ENCODE measurements around the gene CMTM4.

CMTM4 gene

DNA sequence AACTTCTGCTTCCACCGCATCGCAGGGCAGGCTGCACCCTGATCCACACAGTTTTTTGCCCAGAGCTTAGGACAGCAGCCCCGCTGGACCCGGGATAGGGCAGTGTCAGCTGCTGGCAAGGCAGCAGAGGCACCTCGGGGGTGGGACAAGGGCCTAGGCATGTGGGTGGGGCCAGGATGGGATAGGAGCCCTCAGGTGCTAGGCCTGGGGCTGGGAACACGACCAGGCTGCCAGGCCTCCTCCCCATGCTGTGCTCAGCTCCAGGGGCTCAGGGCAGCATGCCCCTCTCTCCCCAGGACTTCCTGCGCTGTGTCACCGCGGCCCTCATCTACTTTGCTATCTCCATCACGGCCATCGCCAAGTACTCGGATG is 87.4 kb downstream of the CMTM4 start:
- Histone ChIP-seq H3K27me3 (ENCODE audit: control insufficient read depth in 5 of 5, insufficient read depth in 4 of 5, low read length in 5 of 5) (no peaks in the 10 kb centered on the region), H3K4me1 (ENCODE audit: control insufficient read depth in 5 of 5, insufficient read depth in 5 of 5, low read length in 5 of 5) (peaks cover 7 to 36% (median 26%) of the 10 kb centered on the region in 5 donors), H3K4me3 (ENCODE audit: low read depth in 1 of 5, low read length in 5 of 5) (no peak overlapping the region), H3K36me3 (ENCODE audit: control insufficient read depth in 5 of 5, insufficient read depth in 5 of 5, low read length in 5 of 5) (peaks cover 0 to 58% (median 50%) of the 10 kb centered on the region in 5 donors), H3K9ac (ENCODE audit: low read length in 5 of 5) (no peak overlapping the region), H3K27ac (ENCODE audit: low read depth, low read length) (no peak overlapping the region), H3K9me3 (ENCODE audit: control insufficient read depth in 5 of 5, low read length in 5 of 5) (no peaks in the 10 kb centered on the region)

DNA sequence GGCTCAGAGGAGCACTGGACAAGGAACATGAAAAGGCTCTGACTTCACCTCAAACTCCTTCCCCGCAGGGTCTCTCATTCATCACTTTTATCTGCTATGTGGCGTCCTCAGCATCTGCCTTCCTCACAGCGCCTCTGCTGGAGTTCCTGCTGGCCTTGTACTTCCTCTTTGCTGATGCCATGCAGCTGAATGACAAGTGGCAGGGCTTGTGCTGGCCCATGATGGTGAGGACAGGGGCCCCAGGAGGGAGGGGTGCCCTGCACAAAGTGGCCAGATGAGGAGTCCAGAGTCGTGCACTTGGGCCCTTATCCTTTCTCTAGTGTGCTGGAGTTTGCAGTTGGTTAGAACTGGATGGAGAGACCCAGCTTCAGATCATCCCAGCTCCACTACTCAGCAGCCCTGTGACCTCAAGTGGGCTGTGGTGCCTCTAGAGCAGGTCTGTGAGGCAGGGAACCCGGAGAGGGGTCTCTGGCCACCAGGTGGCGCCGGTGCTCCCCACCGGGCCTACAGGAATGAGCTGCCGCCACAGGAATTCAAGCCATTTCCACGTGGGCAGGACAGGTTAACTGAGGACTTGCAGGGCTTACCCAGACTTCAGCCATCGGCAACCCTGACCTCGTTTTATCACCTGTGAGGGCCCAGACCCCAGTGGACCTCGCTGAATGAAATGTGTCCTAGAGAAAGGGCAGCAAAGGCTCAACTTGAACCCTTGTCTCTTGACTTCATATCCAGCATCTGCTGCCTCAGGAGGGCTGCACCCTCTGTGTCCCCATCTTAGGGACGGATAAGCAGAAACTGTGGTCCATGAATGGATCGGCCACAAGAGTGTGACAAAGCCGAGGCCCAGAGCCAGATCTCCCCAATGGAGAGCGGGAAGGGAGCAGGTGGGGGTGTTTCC is 88.1 kb downstream of the CMTM4 start:
- Histone ChIP-seq H3K9me3 (ENCODE audit: control insufficient read depth in 5 of 5, low read length in 5 of 5) (no peaks in the 10 kb centered on the region), H3K27me3 (ENCODE audit: control insufficient read depth in 5 of 5, insufficient read depth in 4 of 5, low read length in 5 of 5) (no peaks in the 10 kb centered on the region), H3K4me1 (ENCODE audit: control insufficient read depth in 5 of 5, insufficient read depth in 5 of 5, low read length in 5 of 5) (peaks cover 12 to 40% (median 31%) of the 10 kb centered on the region in 5 donors), H3K27ac (ENCODE audit: low read depth, low read length) (no peak overlapping the region), H3K36me3 (ENCODE audit: control insufficient read depth in 5 of 5, insufficient read depth in 5 of 5, low read length in 5 of 5) (peaks cover 0 to 53% (median 47%) of the 10 kb centered on the region in 5 donors), H3K9ac (ENCODE audit: low read length in 5 of 5) (peak overlapping the region in 2 of 5 donors; percentile 8 to 11), H3K4me3 (ENCODE audit: low read depth in 1 of 5, low read length in 5 of 5) (no peak overlapping the region)

DNA sequence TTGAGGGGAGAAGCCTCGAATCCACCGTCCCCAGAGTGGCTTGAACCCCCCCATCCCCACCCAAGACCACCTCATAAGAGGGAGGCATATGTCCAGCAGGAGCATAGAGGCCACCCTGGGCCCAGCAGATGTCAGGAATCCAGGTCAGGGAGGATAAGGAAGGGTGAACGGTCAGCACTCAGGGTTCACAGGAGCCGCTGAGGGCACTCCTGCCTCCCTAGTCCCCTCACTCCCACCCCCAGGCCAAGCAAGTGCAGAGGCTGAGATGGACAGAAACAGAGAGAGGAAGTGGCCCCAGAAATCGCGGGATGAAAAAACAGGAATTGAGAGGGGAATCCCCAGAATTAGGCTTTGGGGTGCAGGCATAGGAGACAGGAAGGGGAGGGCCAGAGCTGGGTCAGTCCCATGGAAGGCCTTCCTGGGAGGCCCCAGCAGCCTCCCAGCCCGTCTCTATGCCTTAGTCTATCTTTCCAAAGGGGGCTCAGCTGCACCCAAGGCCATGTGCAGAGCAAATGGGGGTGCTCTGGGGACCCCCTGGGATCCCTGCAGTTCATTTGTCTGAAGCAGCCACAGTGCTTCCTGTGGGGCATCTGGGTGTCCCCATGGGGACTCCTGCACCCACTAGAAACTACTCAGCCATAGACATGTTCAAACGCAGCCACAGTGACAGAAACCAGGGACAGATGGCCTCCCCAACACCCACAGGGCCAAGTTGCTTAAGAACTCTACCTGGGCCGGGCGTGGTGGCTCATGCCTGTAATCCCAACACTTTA is 90.4 kb downstream of the CMTM4 start:
- Histone ChIP-seq H3K9me3 (ENCODE audit: control insufficient read depth in 5 of 5, low read length in 5 of 5) (no peaks in the 10 kb centered on the region), H3K4me3 (ENCODE audit: low read depth in 1 of 5, low read length in 5 of 5) (peak overlapping the region; percentile 55 to 81 (median 73)), H3K27me3 (ENCODE audit: control insufficient read depth in 5 of 5, insufficient read depth in 4 of 5, low read length in 5 of 5) (no peaks in the 10 kb centered on the region), H3K36me3 (ENCODE audit: control insufficient read depth in 5 of 5, insufficient read depth in 5 of 5, low read length in 5 of 5) (peaks cover 0 to 30% (median 26%) of the 10 kb centered on the region in 5 donors), H3K9ac (ENCODE audit: low read length in 5 of 5) (peak overlapping the region; percentile 26 to 84 (median 77)), H3K27ac (ENCODE audit: low read depth, low read length) (peak overlapping the region; percentile 80), H3K4me1 (ENCODE audit: control insufficient read depth in 5 of 5, insufficient read depth in 5 of 5, low read length in 5 of 5) (peaks cover 12 to 41% (median 32%) of the 10 kb centered on the region in 5 donors)

DNA sequence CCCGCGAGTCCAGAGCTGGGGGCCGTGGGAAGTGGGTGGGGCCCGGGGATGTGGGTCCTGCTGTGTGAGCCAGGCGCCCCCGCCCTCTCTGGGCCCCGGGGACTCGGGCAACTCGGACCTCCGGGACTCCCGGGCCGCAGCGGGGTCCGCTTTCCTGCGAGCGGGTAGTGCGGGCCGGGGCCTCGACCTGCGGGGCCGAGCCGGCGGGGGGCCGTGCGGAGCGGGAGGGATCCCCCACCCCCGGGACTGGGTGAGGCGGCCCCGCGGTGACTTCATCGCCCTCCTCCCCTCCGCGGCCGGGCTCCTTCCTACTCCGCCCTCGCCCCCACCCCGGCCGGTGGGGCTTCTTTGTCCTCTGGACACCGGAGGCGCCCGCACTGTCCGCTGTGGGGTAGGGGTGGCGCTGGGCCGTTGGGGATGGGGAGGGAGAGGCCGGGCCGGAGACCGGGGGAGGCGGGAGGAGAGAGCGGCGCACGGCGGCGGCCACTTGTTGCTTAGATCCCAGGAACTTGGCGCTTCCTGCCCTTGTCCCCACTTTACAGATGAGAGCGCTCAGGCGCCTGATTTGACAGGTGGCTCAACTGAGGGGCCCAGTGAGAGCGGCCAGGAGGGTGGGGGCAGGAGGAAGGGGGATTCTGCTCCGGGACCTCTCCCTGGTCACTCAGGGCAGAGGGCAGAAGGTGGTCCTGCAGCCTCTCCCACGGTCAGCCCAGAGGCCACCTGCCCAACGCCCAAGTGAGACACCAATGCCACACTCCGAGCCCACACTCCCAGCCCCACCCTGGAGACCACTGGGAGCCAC is 91.2 kb downstream of the CMTM4 start:
- Histone ChIP-seq H3K9me3 (ENCODE audit: control insufficient read depth in 5 of 5, low read length in 5 of 5) (no peaks in the 10 kb centered on the region), H3K9ac (ENCODE audit: low read length in 5 of 5) (peak overlapping the region; percentile 26 to 84 (median 77)), H3K4me1 (ENCODE audit: control insufficient read depth in 5 of 5, insufficient read depth in 5 of 5, low read length in 5 of 5) (peaks cover 12 to 41% (median 32%) of the 10 kb centered on the region in 5 donors), H3K36me3 (ENCODE audit: control insufficient read depth in 5 of 5, insufficient read depth in 5 of 5, low read length in 5 of 5) (peaks cover 0 to 22% (median 18%) of the 10 kb centered on the region in 5 donors), H3K4me3 (ENCODE audit: low read depth in 1 of 5, low read length in 5 of 5) (peak overlapping the region; percentile 44 to 81 (median 73)), H3K27me3 (ENCODE audit: control insufficient read depth in 5 of 5, insufficient read depth in 4 of 5, low read length in 5 of 5) (no peaks in the 10 kb centered on the region), H3K27ac (ENCODE audit: low read depth, low read length) (peak overlapping the region; percentile 80)

DNA sequence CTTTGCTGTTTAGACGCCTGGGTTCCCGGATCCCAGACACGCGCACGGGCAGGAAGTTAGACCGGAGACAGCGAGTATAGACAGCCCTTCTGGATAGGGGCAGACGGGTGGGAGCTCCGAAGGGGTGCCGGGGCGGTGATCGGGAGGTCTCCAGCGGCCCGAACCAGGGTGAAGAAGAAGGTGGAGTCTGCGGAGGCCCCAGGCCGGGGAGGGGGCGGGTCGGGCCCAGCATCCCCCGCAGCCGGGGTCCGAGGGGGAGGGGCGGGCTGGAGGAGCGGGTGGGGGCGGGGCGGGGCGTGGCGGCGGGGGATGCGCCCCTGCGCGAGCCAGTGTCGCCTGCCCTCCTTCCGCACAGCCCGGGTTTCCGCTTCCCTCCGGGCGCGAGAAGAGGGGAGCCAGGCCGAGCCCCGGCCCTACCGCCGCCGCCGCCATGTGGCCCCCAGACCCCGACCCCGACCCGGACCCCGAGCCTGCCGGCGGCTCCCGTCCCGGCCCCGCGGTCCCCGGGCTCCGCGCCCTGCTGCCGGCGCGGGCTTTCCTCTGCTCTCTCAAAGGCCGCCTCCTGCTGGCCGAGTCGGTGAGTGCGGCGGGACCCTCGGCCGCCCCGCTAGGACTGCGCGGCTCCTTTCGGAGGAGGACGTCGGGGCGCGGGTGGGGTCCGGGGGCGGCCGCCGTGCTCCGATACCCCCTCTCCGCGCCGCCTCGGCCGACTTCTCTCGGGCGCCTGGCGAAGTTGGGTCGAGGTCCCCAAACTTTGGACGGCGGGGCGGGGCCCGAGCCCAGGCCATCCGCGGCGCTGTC is 92.0 kb downstream of the CMTM4 start, which contains the start of gene CMTM3:
TSS of gene CMTM3 (plus strand) at position 329 of the 801 bp plus-strand sequence. CDS start at position 431, 102 bp downstream.
- Histone ChIP-seq H3K9me3 (ENCODE audit: control insufficient read depth in 5 of 5, low read length in 5 of 5) (no peaks in the 10 kb centered on the region), H3K27ac (ENCODE audit: low read depth, low read length) (peak within 1 kb of the TSS; percentile 80), H3K4me3 (ENCODE audit: low read depth in 1 of 5, low read length in 5 of 5) (peak within 1 kb of the TSS; percentile 72 to 81 (median 73)), H3K27me3 (ENCODE audit: control insufficient read depth in 5 of 5, insufficient read depth in 4 of 5, low read length in 5 of 5) (no peaks in the 10 kb centered on the region), H3K4me1 (ENCODE audit: control insufficient read depth in 5 of 5, insufficient read depth in 5 of 5, low read length in 5 of 5) (peaks cover 12 to 41% (median 32%) of the 10 kb centered on the region in 5 donors), H3K36me3 (ENCODE audit: control insufficient read depth in 5 of 5, insufficient read depth in 5 of 5, low read length in 5 of 5) (peaks cover 0 to 14% (median 10%) of the 10 kb centered on the region in 5 donors), H3K9ac (ENCODE audit: low read length in 5 of 5) (peak within 1 kb of the TSS; percentile 26 to 84 (median 77))

DNA sequence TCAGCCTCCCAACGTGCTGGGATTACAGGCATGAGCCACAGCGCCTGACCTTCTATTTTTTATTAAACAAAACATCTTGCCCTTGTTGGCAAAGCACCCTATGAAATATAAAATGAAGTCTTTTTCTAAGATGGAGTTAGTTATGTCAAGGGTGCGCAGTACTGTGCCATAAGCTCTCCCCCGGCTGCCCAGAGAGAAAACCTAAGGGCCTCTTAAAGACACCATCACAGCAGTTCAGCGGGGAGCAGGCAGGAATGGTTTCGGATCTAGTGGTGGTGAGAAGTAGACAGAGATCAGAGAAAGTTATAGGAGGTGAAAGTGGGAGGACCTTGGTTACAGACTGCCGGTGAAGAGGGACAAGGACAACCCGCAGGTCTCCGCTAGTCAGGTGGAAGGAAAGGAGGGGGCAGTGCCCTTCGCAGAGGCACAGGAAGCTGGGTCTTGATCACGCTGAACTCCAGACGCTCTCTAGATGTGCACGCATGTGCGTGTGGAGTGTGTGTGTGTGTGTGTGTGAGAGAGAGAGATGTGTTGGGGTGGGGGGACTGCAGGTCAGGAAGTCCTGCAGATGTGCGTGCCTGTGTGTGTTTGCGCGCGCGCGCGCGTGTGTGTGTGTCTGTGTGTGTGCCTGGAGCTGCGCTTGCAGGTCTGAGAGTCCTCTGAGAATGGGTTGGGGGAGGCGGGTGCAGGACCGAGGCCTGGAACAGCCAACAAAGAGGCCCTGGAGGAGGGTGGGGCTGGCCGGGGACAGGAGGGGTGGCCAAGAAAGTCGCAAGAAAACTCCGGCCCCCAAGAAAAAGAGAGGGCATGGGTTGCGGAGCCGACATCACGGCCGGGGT is 92.8 kb downstream of the CMTM4 start:
- H3K9ac ChIP-seq (ENCODE audit: low read length in 5 of 5) = peak overlapping the region in 4 of 5 donors; percentile 5 to 71 (median 54)
- H3K36me3 ChIP-seq (ENCODE audit: control insufficient read depth in 5 of 5, insufficient read depth in 5 of 5, low read length in 5 of 5) = peaks cover 0 to 6% (median 2%) of the 10 kb centered on the region in 5 donors
- peaks cover 12 to 38% (median 28%) of the 10 kb centered on the region in 5 donors for H3K4me1 ChIP-seq (ENCODE audit: control insufficient read depth in 5 of 5, insufficient read depth in 5 of 5, low read length in 5 of 5)
- H3K4me3 ChIP-seq (ENCODE audit: low read depth in 1 of 5, low read length in 5 of 5) = peak overlapping the region; percentile 72 to 81 (median 73)
- no peaks in the 10 kb centered on the region for H3K27me3 ChIP-seq (ENCODE audit: control insufficient read depth in 5 of 5, insufficient read depth in 4 of 5, low read length in 5 of 5)
- H3K9me3 ChIP-seq (ENCODE audit: control insufficient read depth in 5 of 5, low read length in 5 of 5) = no peaks in the 10 kb centered on the region
- H3K27ac ChIP-seq (ENCODE audit: low read depth, low read length) = peak overlapping the region; percentile 58

DNA sequence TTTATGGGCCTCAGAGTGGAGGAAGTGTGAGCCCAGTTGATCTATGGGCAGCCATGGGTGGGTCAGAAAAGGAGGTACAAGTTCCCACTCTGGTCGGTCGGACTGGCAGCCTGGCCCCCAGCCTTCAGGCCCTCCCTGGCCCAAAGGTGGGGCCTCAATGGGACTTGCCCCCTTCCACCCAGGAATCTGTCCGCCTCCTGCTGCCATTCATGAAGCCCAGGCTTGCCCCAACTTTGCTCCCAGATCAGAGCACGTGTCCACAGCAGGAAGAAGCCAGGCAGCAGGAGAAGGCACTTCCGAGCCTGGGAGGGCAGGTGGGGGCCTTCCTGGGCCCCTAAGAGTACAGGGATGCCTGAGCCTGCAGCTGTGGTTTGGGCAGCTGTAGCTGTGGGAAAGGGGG is 95.1 kb downstream of the CMTM4 start:
- Histone ChIP-seq H3K9me3 (ENCODE audit: control insufficient read depth in 5 of 5, low read length in 5 of 5) (no peaks in the 10 kb centered on the region), H3K9ac (ENCODE audit: low read length in 5 of 5) (no peak overlapping the region), H3K27ac (ENCODE audit: low read depth, low read length) (no peak overlapping the region), H3K27me3 (ENCODE audit: control insufficient read depth in 5 of 5, insufficient read depth in 4 of 5, low read length in 5 of 5) (no peaks in the 10 kb centered on the region), H3K36me3 (ENCODE audit: control insufficient read depth in 5 of 5, insufficient read depth in 5 of 5, low read length in 5 of 5) (no peaks in the 10 kb centered on the region), H3K4me1 (ENCODE audit: control insufficient read depth in 5 of 5, insufficient read depth in 5 of 5, low read length in 5 of 5) (peaks cover 7 to 21% (median 18%) of the 10 kb centered on the region in 5 donors), H3K4me3 (ENCODE audit: low read depth in 1 of 5, low read length in 5 of 5) (no peak overlapping the region)

DNA sequence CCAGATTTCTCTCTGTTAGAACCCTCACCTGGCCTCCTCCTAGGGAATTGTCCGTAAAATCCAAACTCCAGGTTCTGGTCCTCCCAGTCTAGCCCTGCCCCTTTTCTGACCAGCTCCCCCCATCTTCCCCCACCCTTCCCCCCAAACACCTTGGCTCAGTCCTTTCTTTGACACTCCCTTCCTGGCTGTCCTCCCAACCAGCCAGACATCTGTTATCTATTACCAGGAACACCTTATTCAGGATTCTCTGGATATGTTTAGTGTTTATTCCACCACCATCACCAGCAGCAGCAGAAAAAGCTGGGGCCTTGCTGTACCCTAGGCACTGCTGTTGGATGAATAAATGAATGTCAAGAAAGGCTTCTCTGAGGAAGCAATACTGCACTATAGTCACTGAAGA is 96.1 kb downstream of the CMTM4 start:
- Histone ChIP-seq H3K4me3 (ENCODE audit: low read depth in 1 of 5, low read length in 5 of 5) (no peak overlapping the region), H3K27me3 (ENCODE audit: control insufficient read depth in 5 of 5, insufficient read depth in 4 of 5, low read length in 5 of 5) (no peaks in the 10 kb centered on the region), H3K9me3 (ENCODE audit: control insufficient read depth in 5 of 5, low read length in 5 of 5) (no peaks in the 10 kb centered on the region), H3K4me1 (ENCODE audit: control insufficient read depth in 5 of 5, insufficient read depth in 5 of 5, low read length in 5 of 5) (peaks cover 4 to 11% (median 8%) of the 10 kb centered on the region in 5 donors), H3K9ac (ENCODE audit: low read length in 5 of 5) (no peak overlapping the region), H3K27ac (ENCODE audit: low read depth, low read length) (no peak overlapping the region), H3K36me3 (ENCODE audit: control insufficient read depth in 5 of 5, insufficient read depth in 5 of 5, low read length in 5 of 5) (no peaks in the 10 kb centered on the region)
